GM15510 (cell line): ENCODE data around the gene ANKRD42.

ENCODE experiments used
- POLR2A ChIP-seq: IDR thresholded peaks from 3 replicates; pipeline ENCODE4 v1.6.1; 2011; ENCODE audit warnings: borderline replicate concordance; ENCODE audit not compliant: insufficient read length; ENCODE audit errors: extremely low read depth

ANKRD42 gene

GRCh38 chr11:83256602-83257340 lies 63.3 kb downstream of the ANKRD42 start:
- no peak for TF ChIP-seq POLR2A

- no peak for TF ChIP-seq POLR2A
These were observed 64.3 kb downstream of the ANKRD42 start for GRCh38 chr11:83257761-83258168.

GRCh38 chr11:83259559-83259958 lies 66.0 kb downstream of the ANKRD42 start:
- TF ChIP-seq POLR2A = no peak

- no peak for TF ChIP-seq POLR2A
These were observed 71.8 kb downstream of the ANKRD42 start for GRCh38 chr11:83265331-83265730.

GRCh38 chr11:83272627-83273026 lies 79.1 kb downstream of the ANKRD42 start:
- TF ChIP-seq POLR2A = no peak

- no peak for TF ChIP-seq POLR2A
These were observed 82.6 kb downstream of the ANKRD42 start for GRCh38 chr11:83275888-83276641.

- TF ChIP-seq POLR2A = no peak
These were observed 84.8 kb downstream of the ANKRD42 start for GRCh38 chr11:83278351-83278750.

GRCh38 chr11:83280256-83280655 lies 86.7 kb downstream of the ANKRD42 start:
- no peak for TF ChIP-seq POLR2A

GRCh38 chr11:83282084-83282716 lies 88.7 kb downstream of the ANKRD42 start:
- TF ChIP-seq POLR2A = no peak

- TF ChIP-seq POLR2A = no peak
These were observed 91.1 kb downstream of the ANKRD42 start for GRCh38 chr11:83284501-83285150.

- no peak for TF ChIP-seq POLR2A
These were observed 91.7 kb downstream of the ANKRD42 start for GRCh38 chr11:83285151-83285770.

- TF ChIP-seq POLR2A = peak; percentile 67
These were observed 92.4 kb downstream of the ANKRD42 start, which contains the start of gene CCDC90B for GRCh38 chr11:83285771-83286528. Gene CCDC90B (minus strand): TSS chr11:83286367. CDS start chr11:83285972, 395 bp downstream.

GRCh38 chr11:83287631-83288030 lies 94.1 kb downstream of the ANKRD42 start:
- no peak for TF ChIP-seq POLR2A
